AG08395 (cell line): ENCODE results near the gene NUFIP1.
"Not testable (repeated sequence)": the region's sequence is repeated elsewhere in the genome, so short reads cannot be mapped to it uniquely, and the experiment has no call there.

Experiments
- DNase-seq: peaks from one replicate; pipeline ENCODE4 v3.0.0; 2012; ENCODE audit warnings: mixed read lengths, low spot score

Gene NUFIP1

GRCh38 chr13:44989071-44989889 lies at the start of gene NUFIP1, which contains the start of gene GPALPP1:
Gene NUFIP1, minus strand, starts transcription at chr13:44989471. Its CDS starts 35 bp downstream, at chr13:44989436.
Gene GPALPP1, plus strand, starts transcription at chr13:44989538. Its CDS starts 117 bp downstream, at chr13:44989655.
- DNase-seq = peak; percentile 97

GRCh38 chr13:45036206-45036605 lies 46.9 kb upstream of the NUFIP1 start:
- no peak for DNase-seq

- no peak for DNase-seq
Measured at GRCh38 chr13:45034342-45034741, 45.1 kb upstream of the NUFIP1 start.

GRCh38 chr13:45024847-45025246 lies 35.6 kb upstream of the NUFIP1 start:
- no peak for DNase-seq

- DNase-seq = no peak
Measured at GRCh38 chr13:45021250-45021649, 32.0 kb upstream of the NUFIP1 start.

GRCh38 chr13:45019981-45020380 lies 30.7 kb upstream of the NUFIP1 start:
- not testable (repeated sequence) for DNase-seq

- no peak for DNase-seq
Measured at GRCh38 chr13:45016792-45017425, 27.6 kb upstream of the NUFIP1 start.

GRCh38 chr13:45015300-45015699 lies 26.0 kb upstream of the NUFIP1 start:
- no peak for DNase-seq

GRCh38 chr13:45011198-45011597 lies 21.9 kb upstream of the NUFIP1 start:
- no peak for DNase-seq

GRCh38 chr13:45007823-45008222 lies 18.6 kb upstream of the NUFIP1 start:
- no peak for DNase-seq

GRCh38 chr13:45007225-45007624 lies 18.0 kb upstream of the NUFIP1 start:
- DNase-seq = no peak

- no peak for DNase-seq
Measured at GRCh38 chr13:45004096-45004495, 14.8 kb upstream of the NUFIP1 start.

- no peak for DNase-seq
Measured at GRCh38 chr13:45003417-45003816, 14.1 kb upstream of the NUFIP1 start.

GRCh38 chr13:44989941-44990340 lies 670 bp upstream of the NUFIP1 start:
- peak; percentile 12 for DNase-seq

GRCh38 chr13:44978328-44978727 lies 10.9 kb downstream of the NUFIP1 start:
- DNase-seq = no peak

GRCh38 chr13:44976949-44977583 lies 12.2 kb downstream of the NUFIP1 start:
- no peak for DNase-seq

- DNase-seq = no peak
Measured at GRCh38 chr13:44976196-44976595, 13.1 kb downstream of the NUFIP1 start.

- DNase-seq = peak; percentile 35
Measured at GRCh38 chr13:44974056-44974793, 15.0 kb downstream of the NUFIP1 start.

GRCh38 chr13:44972956-44973581 lies 16.2 kb downstream of the NUFIP1 start:
- DNase-seq = peak; percentile 52

- DNase-seq = no peak
Measured at GRCh38 chr13:44971656-44972595, 17.3 kb downstream of the NUFIP1 start.
